Measurements from ENCODE around the gene C1orf56. TPM values are rescaled to one million over a fixed set of nuclear protein-coding genes. Genes with fewer than 3 reads are reported as not detected.
A peak's percentile ranks its signal among the peaks of the same experiment; 100 is the strongest.

The C1orf56 gene
- total and polyA plus RNA-seq, 4 donors: 1.5 to 11.2 (median 3.3) TPM

- DNase-seq (ENCODE audit: low spot score): peak; percentile 81
- Histone ChIP-seq H3K4me1 (ENCODE audit: control insufficient read depth in 4 of 4, insufficient read depth in 4 of 4, low read length in 3 of 4) (peaks cover 3 to 46% (median 35%) of the 10 kb centered on the region in 4 donors), H3K9me3 (ENCODE audit: control insufficient read depth in 4 of 4, low read length in 3 of 4) (no peaks in the 10 kb centered on the region), H3K9ac (ENCODE audit: low read depth in 1 of 2, low read length in 2 of 2) (peak within 1 kb of the TSS; percentile 94 to 95), H3K4me3 (ENCODE audit: low read depth in 1 of 3, low read length in 3 of 3) (peak within 1 kb of the TSS; percentile 68 to 96 (median 85)), H3K27ac (ENCODE audit: low read depth in 1 of 2, low read length in 2 of 2) (peak within 1 kb of the TSS; percentile 91 to 94), H3K36me3 (ENCODE audit: control insufficient read depth in 4 of 4, insufficient read depth in 3 of 4, low read depth in 1 of 4, low read length in 3 of 4) (peaks cover 2 to 18% (median 14%) of the 10 kb centered on the region in 4 donors), H3K27me3 (ENCODE audit: control insufficient read depth in 4 of 4, insufficient read depth in 4 of 4, low read length in 3 of 4) (no peaks in the 10 kb centered on the region)
- under 1% methylated on average over 58 of the region's 58 CpGs for WGBS
- TF ChIP-seq TAF1 (conservative IDR thresholded peaks at IDR 0.05): no peak
- TF ChIP-seq HNF4G (IDR thresholded peaks at IDR 0.05): no peak
- no peak for TF ChIP-seq MAX (IDR thresholded peaks at IDR 0.05)
- no peak for TF ChIP-seq SP1 (IDR thresholded peaks at IDR 0.05)
- no peak for TF ChIP-seq ATF3 (IDR thresholded peaks at IDR 0.05)
- peak; percentile 40 for TF ChIP-seq REST (IDR thresholded peaks at IDR 0.05)
- TF ChIP-seq NR2F2 (IDR thresholded peaks at IDR 0.05): no peak
- TF ChIP-seq RAD21 (IDR thresholded peaks at IDR 0.05): peak; percentile 34 to 67
- TF ChIP-seq RXRA (IDR thresholded peaks at IDR 0.05): no peak
- no peak for TF ChIP-seq ZBTB33 (IDR thresholded peaks at IDR 0.05)
- no peak for TF ChIP-seq FOXA2 (IDR thresholded peaks at IDR 0.05)
- peak; percentile 76 for TF ChIP-seq CTCF (IDR thresholded peaks at IDR 0.05; ENCODE audit: low read depth, low read length, missing input control)
- peak in 1 of 2 donors; percentile 80 for TF ChIP-seq GABPA (IDR thresholded peaks at IDR 0.05 in 1 of 2, conservative IDR thresholded peaks at IDR 0.05 in 1 of 2)
- TF ChIP-seq YY1 (IDR thresholded peaks at IDR 0.05): no peak
- TF ChIP-seq JUND (IDR thresholded peaks at IDR 0.05): no peak
- TF ChIP-seq HNF4A (conservative IDR thresholded peaks at IDR 0.05): no peak
- TF ChIP-seq EGR1 (IDR thresholded peaks at IDR 0.05; ENCODE audit: low read depth in 2 of 2): no peak
- no peak for TF ChIP-seq FOXA1 (IDR thresholded peaks at IDR 0.05)
These were observed 11.8 kb downstream of the C1orf56 start, which contains the start of gene CDC42SE1 for GRCh38 chr1:151059109-151060006. TSS of gene CDC42SE1 (minus strand) at chr1:151059622. CDS start at chr1:151055730, 3,892 bp downstream.
